Right renal pelvis (tissue), 4 donors: ENCODE measurements around the gene DUSP16. TPM values are rescaled to one million over a fixed set of nuclear protein-coding genes. Genes with fewer than 3 reads are reported as not detected.
"Not testable (repeated sequence)": the region's sequence is repeated elsewhere in the genome, so short reads cannot be mapped to it uniquely, and the experiment has no call there.

Source experiments
- DNase-seq, 4 donors: peaks; one replicate each; pipeline ENCODE4 v3.0.0-alpha.2; 2013; ENCODE audit warnings: low read depth in 4 of 4, low spot score in 3 of 4, missing footprints in 1 of 4
- polyA plus RNA-seq, 4 donors: library from polyadenylated mRNA; unstranded; fragments of 120-200 nt; gene quantifications; one replicate each; pipeline ENCODE4 v1.2.1, GENCODE V29; 2013; ENCODE audit not compliant: insufficient read length in 4 of 4

Gene DUSP16
- polyA plus RNA-seq, 4 donors = 25.1 to 28.7 (median 26.0) TPM

- no peak for DNase-seq
Measured at GRCh38 chr12:12524128-12524527, 38.5 kb downstream of the DUSP16 start.

GRCh38 chr12:12523229-12523628 is 39.4 kb downstream of the DUSP16 start:
- DNase-seq = no peak

GRCh38 chr12:12522657-12523056 is 40.0 kb downstream of the DUSP16 start:
- not testable (repeated sequence) for DNase-seq

GRCh38 chr12:12521888-12522287 is 40.8 kb downstream of the DUSP16 start:
- no peak for DNase-seq

GRCh38 chr12:12521044-12521485 is 41.6 kb downstream of the DUSP16 start:
- DNase-seq = no peak

- no peak for DNase-seq
Measured at GRCh38 chr12:12520273-12520672, 42.4 kb downstream of the DUSP16 start.

GRCh38 chr12:12519354-12519998 is 43.2 kb downstream of the DUSP16 start:
- no peak for DNase-seq

GRCh38 chr12:12518919-12519318 is 43.7 kb downstream of the DUSP16 start:
- no peak for DNase-seq

- DNase-seq = no peak
Measured at GRCh38 chr12:12518464-12518845, 44.2 kb downstream of the DUSP16 start.

- DNase-seq = no peak
Measured at GRCh38 chr12:12513416-12514006, 49.2 kb downstream of the DUSP16 start.

- DNase-seq = no peak
Measured at GRCh38 chr12:12511895-12512711, 50.6 kb downstream of the DUSP16 start.

- DNase-seq = no peak
Measured at GRCh38 chr12:12511021-12511783, 51.5 kb downstream of the DUSP16 start.

GRCh38 chr12:12510551-12510950 is 52.1 kb downstream of the DUSP16 start:
- no peak for DNase-seq

GRCh38 chr12:12510141-12510540 is 52.5 kb downstream of the DUSP16 start:
- DNase-seq = no peak

GRCh38 chr12:12508612-12509011 is 54.1 kb downstream of the DUSP16 start:
- DNase-seq = no peak

- no peak for DNase-seq
Measured at GRCh38 chr12:12507121-12507520, 55.5 kb downstream of the DUSP16 start.

- peak in 1 of 4 donors; percentile 23 for DNase-seq
Measured at GRCh38 chr12:12506496-12506890, 56.2 kb downstream of the DUSP16 start.

GRCh38 chr12:12505544-12506495 is 56.8 kb downstream of the DUSP16 start:
- no peak for DNase-seq

- DNase-seq = no peak
Measured at GRCh38 chr12:12503384-12504078, 59.1 kb downstream of the DUSP16 start.
